Epithelial cell of prostate (primary cell): ENCODE measurements around the gene ADSL.
"Not testable (repeated sequence)": the region's sequence is repeated elsewhere in the genome, so short reads cannot be mapped to it uniquely, and the experiment has no call there.

ENCODE experiments used
- DNase-seq: peaks from one replicate; pipeline ENCODE4 v3.0.0-alpha.2; 2011; ENCODE audit warnings: low read depth, low spot score
- H3K27ac ChIP-seq: fragments of 450-650 bp; 2 replicates; pipeline ENCODE4 v1.5.1; 2017; ENCODE audit warnings: mild to moderate bottlenecking

ADSL gene

GRCh38 chr22:40366068-40366467 lies 19.8 kb downstream of the ADSL start:
- DNase-seq, result no peak
- no peak overlapping the region for H3K27ac ChIP-seq

- no peak for DNase-seq
- no peak overlapping the region for H3K27ac ChIP-seq
These were observed 21.0 kb downstream of the ADSL start for GRCh38 chr22:40367342-40367741.

- no peak for DNase-seq
- no peak overlapping the region for H3K27ac ChIP-seq
These were observed 21.7 kb downstream of the ADSL start for GRCh38 chr22:40368016-40368415.

GRCh38 chr22:40368836-40369235 lies 22.5 kb downstream of the ADSL start:
- no peak overlapping the region for H3K27ac ChIP-seq
- no peak for DNase-seq

GRCh38 chr22:40374567-40374966 lies 28.3 kb downstream of the ADSL start:
- no peak for DNase-seq
- no peak overlapping the region for H3K27ac ChIP-seq

- DNase-seq, result no peak
These were observed 29.8 kb downstream of the ADSL start for GRCh38 chr22:40376149-40376548.

GRCh38 chr22:40377931-40378330 lies 31.6 kb downstream of the ADSL start:
- peak; percentile 49 for DNase-seq
- H3K27ac ChIP-seq, result peak overlapping the region; percentile 52

More at GRCh38 chr22:40376149-40376548, 29.8 kb downstream of the ADSL start:
- no peak overlapping the region for H3K27ac ChIP-seq

GRCh38 chr22:40378448-40378847 lies 32.1 kb downstream of the ADSL start:
- not testable (repeated sequence) for DNase-seq
- peak overlapping the region; percentile 52 for H3K27ac ChIP-seq

GRCh38 chr22:40381461-40381860 lies 35.2 kb downstream of the ADSL start:
- H3K27ac ChIP-seq, result no peak overlapping the region
- no peak for DNase-seq

GRCh38 chr22:40383905-40384304 lies 37.6 kb downstream of the ADSL start:
- no peak overlapping the region for H3K27ac ChIP-seq
- DNase-seq, result no peak

GRCh38 chr22:40385036-40385782 lies 38.9 kb downstream of the ADSL start:
- no peak for DNase-seq
- no peak overlapping the region for H3K27ac ChIP-seq

GRCh38 chr22:40387746-40388145 lies 41.4 kb downstream of the ADSL start:
- DNase-seq, result no peak
- peak overlapping the region; percentile 54 for H3K27ac ChIP-seq

- H3K27ac ChIP-seq, result peak overlapping the region; percentile 54
- DNase-seq, result no peak
These were observed 41.9 kb downstream of the ADSL start for GRCh38 chr22:40388231-40388630.

GRCh38 chr22:40391417-40391816 lies 45.1 kb downstream of the ADSL start:
- DNase-seq, result no peak
- H3K27ac ChIP-seq, result no peak overlapping the region

- no peak overlapping the region for H3K27ac ChIP-seq
These were observed 46.3 kb downstream of the ADSL start for GRCh38 chr22:40392618-40393017.

GRCh38 chr22:40394607-40395006 lies 48.3 kb downstream of the ADSL start:
- H3K27ac ChIP-seq, result no peak overlapping the region
- DNase-seq, result no peak

More at GRCh38 chr22:40392618-40393017, 46.3 kb downstream of the ADSL start:
- no peak for DNase-seq

- no peak for DNase-seq
- H3K27ac ChIP-seq, result no peak overlapping the region
These were observed 49.3 kb downstream of the ADSL start for GRCh38 chr22:40395607-40396006.

GRCh38 chr22:40396882-40397281 lies 50.6 kb downstream of the ADSL start:
- peak overlapping the region; percentile 76 for H3K27ac ChIP-seq
- DNase-seq, result peak; percentile 69

- DNase-seq, result no peak
- H3K27ac ChIP-seq, result peak overlapping the region; percentile 76
These were observed 51.1 kb downstream of the ADSL start for GRCh38 chr22:40397396-40397795.

GRCh38 chr22:40399621-40400020 lies 53.3 kb downstream of the ADSL start:
- no peak overlapping the region for H3K27ac ChIP-seq
- no peak for DNase-seq

- H3K27ac ChIP-seq, result no peak overlapping the region
- no peak for DNase-seq
These were observed 53.9 kb downstream of the ADSL start for GRCh38 chr22:40400159-40400558.

GRCh38 chr22:40401532-40401931 lies 55.2 kb downstream of the ADSL start:
- H3K27ac ChIP-seq, result no peak overlapping the region
- DNase-seq, result no peak
